ENCODE measurements around the gene FANCC.

- TF ChIP-seq EZH2 (IDR thresholded peaks at IDR 0.05; ENCODE audit: insufficient read depth, poor library complexity, severe bottlenecking) (no peak), EZH2phosphoT487 (IDR thresholded peaks at IDR 0.05; ENCODE audit: insufficient read depth, low read depth) (no peak)
Measured at GRCh38 chr9:95188459-95188858, 129.1 kb downstream of the FANCC start.
